SK-N-SH (cell line): ENCODE data around the gene PBX2. TPM values are rescaled to one million over a fixed set of nuclear protein-coding genes. Genes with fewer than 3 reads are reported as not detected.

Source experiments
- CTCF ChIA-PET: fragments of 300-600, 350-600 bp; formaldehyde crosslinking; extraction: SDS; loops from one replicate; lab custom pipeline; 2021; lab: Yijun Ruan, JAX
- POLR2A ChIA-PET: fragments of 350-600 bp; sonication (Branson Sonifier 250); formaldehyde crosslinking; extraction: SDS; loops from one replicate; lab custom pipeline; 2020; ENCODE audit warnings: antibody characterized with exemption, inconsistent platforms; lab: Yijun Ruan, JAX
- DNase-seq: peaks from one replicate; pipeline ENCODE4 v3.0.0; 2012
- H2AFZ ChIP-seq: fragments of 200-600 bp; sonication (generic); 2 replicates; pipeline ENCODE4 v1.8.1; 2016; ENCODE audit warnings: antibody characterized with exemption, mild to moderate bottlenecking, low read depth
- H3F3A ChIP-seq: fragments of 200-600 bp; sonication (generic); replicated peaks from 2 replicates; pipeline ENCODE3; 2016; ENCODE audit warnings: antibody characterized with exemption, mild to moderate bottlenecking; ENCODE audit not compliant: insufficient read depth
- H3K27ac ChIP-seq, 2 experiments: fragments of 200-500 bp in 1 of 2; fragments of 200-600 bp in 1 of 2; sonication (Bioruptor generic) in 1 of 2; sonication (generic), shearing (Covaris generic) in 1 of 2; 2 replicates each; pipeline versions ENCODE4 v1.5.1 to v1.6.1; 2014 to 2016; ENCODE audit warnings: low read depth in 2 of 2, inconsistent platforms in 1 of 2, low read length in 1 of 2, mild to moderate bottlenecking in 1 of 2, mixed read lengths in 1 of 2
- H3K27me3 ChIP-seq: fragments of 200-600 bp; sonication (generic), shearing (Covaris generic); 2 replicates; pipeline ENCODE4 v1.6.1; 2016; ENCODE audit warnings: mixed run types; ENCODE audit not compliant: insufficient read depth
- H3K36me3 ChIP-seq, 2 experiments: fragments of 200-500 bp in 1 of 2; fragments of 200-600 bp in 1 of 2; sonication (Bioruptor generic) in 1 of 2; sonication (generic) in 1 of 2; replicated peaks in 1 of 2; 2 replicates each; pipeline versions ENCODE3 to v1.5.1; 2014 to 2016; ENCODE audit warnings: low read length in 1 of 2, mild to moderate bottlenecking in 1 of 2; ENCODE audit not compliant: insufficient read depth in 2 of 2, control insufficient read depth in 1 of 2
- H3K4me1 ChIP-seq, 2 experiments: fragments of 200-500 bp in 1 of 2; fragments of 200-600 bp in 1 of 2; sonication (Bioruptor generic) in 1 of 2; sonication (generic), shearing (Covaris generic) in 1 of 2; 2 replicates each; pipeline versions ENCODE4 v1.5.1 to v1.6.1; 2014 to 2016; ENCODE audit warnings: low read depth in 1 of 2, low read length in 1 of 2, mixed run types in 1 of 2; ENCODE audit not compliant: insufficient read depth in 2 of 2, control insufficient read depth in 1 of 2
- H3K4me2 ChIP-seq: fragments of 200-600 bp; sonication (generic), shearing (Covaris generic); 2 replicates; pipeline ENCODE4 v1.6.1; 2017; ENCODE audit warnings: mixed run types
- H3K4me3 ChIP-seq, 2 experiments: fragments of 200-500 bp in 1 of 2; fragments of 200-600 bp in 1 of 2; sonication (Bioruptor generic) in 1 of 2; sonication (generic), shearing (Covaris generic) in 1 of 2; 2 replicates each; pipeline versions ENCODE4 v1.5.1 to v1.8.1; 2014 to 2016; ENCODE audit warnings: low read depth in 2 of 2, inconsistent platforms in 1 of 2, low read length in 1 of 2, mild to moderate bottlenecking in 1 of 2, mixed read lengths in 1 of 2, moderate library complexity in 1 of 2
- H3K79me2 ChIP-seq: fragments of 200-600 bp; sonication (generic); 2 replicates; pipeline ENCODE4 v1.8.1; 2017; ENCODE audit warnings: mild to moderate bottlenecking; ENCODE audit not compliant: insufficient read depth
- H3K9ac ChIP-seq: fragments of 200-600 bp; sonication (generic); 2 replicates; pipeline ENCODE4 v1.6.1; 2017; ENCODE audit warnings: mixed run types
- H3K9me2 ChIP-seq: fragments of 200-600 bp; sonication (generic); 2 replicates; pipeline ENCODE4 v1.6.1; 2017; ENCODE audit warnings: mixed run types
- H3K9me3 ChIP-seq: fragments of 200-600 bp; sonication (generic); 2 replicates; pipeline ENCODE4 v1.6.1; 2017; ENCODE audit warnings: mixed run types, mild to moderate bottlenecking, moderate library complexity
- H4K20me1 ChIP-seq: fragments of 200-600 bp; sonication (generic); 2 replicates; pipeline ENCODE4 v1.6.1; 2017; ENCODE audit warnings: mild to moderate bottlenecking, mixed run types; ENCODE audit not compliant: insufficient read depth
- CHD2 ChIP-seq: fragments of 150-350 bp; IDR thresholded peaks from 2 replicates; pipeline ENCODE4 v1.6.1; 2018; ENCODE audit warnings: low read length; ENCODE audit not compliant: partially characterized antibody
- EP300 ChIP-seq, 2 experiments: IDR thresholded peaks; 2 replicates each; pipeline versions ENCODE4 v1.4.0 to v1.6.1; 2012; ENCODE audit warnings: borderline replicate concordance in 1 of 2, low read depth in 1 of 2, low read length in 1 of 2
- EZH2phosphoT487 ChIP-seq: fragments of 200-600 bp; sonication (generic); IDR thresholded peaks from 2 replicates; pipeline ENCODE4 v1.6.1; 2017; ENCODE audit warnings: low read depth, mixed run types, mild to moderate bottlenecking, antibody characterized with exemption, moderate library complexity, borderline replicate concordance
- FOXJ3 ChIP-seq: sonication (generic); formaldehyde crosslinking; IDR thresholded peaks from 2 replicates; pipeline ENCODE4 v1.5.1; 2020; ENCODE audit warnings: mild to moderate bottlenecking, missing genetic modification reagents
- GATA2 ChIP-seq: sonication (generic); formaldehyde crosslinking; IDR thresholded peaks from 2 replicates; pipeline ENCODE4 v1.5.0; 2020; ENCODE audit warnings: mild to moderate bottlenecking, missing genetic modification reagents
- MXI1 ChIP-seq: IDR thresholded peaks from 2 replicates; pipeline ENCODE4 v1.6.1; 2012; ENCODE audit warnings: mild to moderate bottlenecking, low read depth, low read length, improper control_type of control experiment
- POLR2AphosphoS5 ChIP-seq: IDR thresholded peaks from 2 replicates; pipeline ENCODE4 v1.6.1; 2012; ENCODE audit warnings: low read depth, low read length
- RAD21 ChIP-seq: IDR thresholded peaks from 2 replicates; pipeline ENCODE4 v1.6.1; 2012; ENCODE audit warnings: mild to moderate bottlenecking, low read length
- TAF1 ChIP-seq: IDR thresholded peaks from 2 replicates; pipeline ENCODE4 v1.6.1; 2012; ENCODE audit warnings: low read depth, mild to moderate bottlenecking, low read length, moderate library complexity, borderline replicate concordance
- TEAD4 ChIP-seq: IDR thresholded peaks from 2 replicates; pipeline ENCODE4 v1.4.0; 2012; ENCODE audit warnings: mild to moderate bottlenecking, borderline replicate concordance; ENCODE audit not compliant: insufficient read depth
- YY1 ChIP-seq: IDR thresholded peaks from 2 replicates; pipeline ENCODE4 v1.4.0; 2012; ENCODE audit warnings: low read depth, mild to moderate bottlenecking
- ZBTB33 ChIP-seq: IDR thresholded peaks from 2 replicates; pipeline ENCODE4 v1.4.0; 2012; ENCODE audit warnings: low read depth, borderline replicate concordance
- WGBS: methylation state at CpG from one replicate; pipeline ENCODE4 v1.1.6; 2017; ENCODE audit warnings: low lambda C conversion rate; 5-methylcytosine and 5-hydroxymethylcytosine counted together
- polyA plus RNA-seq, 3 experiments: library from polyadenylated mRNA; depleted of rRNA; stranded (reverse); fragments of >200 nt; gene quantifications; 2 replicates each; pipeline ENCODE4 v1.2.3, GENCODE V29; 2012
- TF ChIP-seq, protein P1 (sequence below): IDR thresholded peaks from 2 replicates; pipeline ENCODE4 v1.4.0; 2012; ENCODE audit warnings: low read depth, borderline replicate concordance
- TF ChIP-seq, protein P2 (sequence below): IDR thresholded peaks from 2 replicates; pipeline ENCODE4 v1.4.0; 2012; ENCODE audit warnings: low read depth

Gene PBX2
- polyA plus RNA-seq, 1 of the 3 experiments (the other 2 are of a cell fraction), result 74.5 TPM

DNA sequence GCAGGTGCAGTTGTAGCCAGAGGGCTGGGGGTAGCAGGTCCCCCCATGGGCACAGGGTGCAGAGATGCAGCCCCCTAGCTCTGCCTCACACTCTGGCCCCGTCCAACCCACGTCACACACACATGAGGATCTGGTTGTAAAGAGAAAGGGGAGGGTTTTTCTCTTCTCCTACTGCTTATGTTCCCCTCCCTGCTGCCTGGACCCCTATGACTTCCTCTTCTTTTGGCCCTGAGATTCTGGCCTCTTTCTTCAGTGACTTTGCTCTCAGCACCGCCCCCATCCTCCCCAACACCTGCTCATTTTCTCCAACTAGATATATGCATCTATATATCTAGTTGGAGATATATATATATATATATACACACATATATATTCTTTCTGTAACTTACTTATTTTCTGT, 24.1 kb upstream of the PBX2 start:
- ChIA-PET CTCF (no interaction called here), POLR2A (no interaction called here)
- no peak for DNase-seq
- Histone ChIP-seq H3K79me2 (no peaks in the 10 kb centered on the region), H3K9me2 (no peaks in the 10 kb centered on the region), H3K4me1 (no peaks in the 10 kb centered on the region), H3K9me3 (no peaks in the 10 kb centered on the region), H3F3A (no peaks in the 10 kb centered on the region), H3K27me3 (peaks cover 82% of the 10 kb centered on the region), H3K27ac (no peak overlapping the region), H3K9ac (no peak overlapping the region), H4K20me1 (no peaks in the 10 kb centered on the region), H2AFZ (no peak overlapping the region), H3K36me3 (no peaks in the 10 kb centered on the region), H3K4me2 (no peak overlapping the region), H3K4me3 (no peak overlapping the region)
- TF ChIP-seq EP300 (IDR thresholded peaks at IDR 0.05; ENCODE audit: borderline replicate concordance in 1 of 2, low read depth in 1 of 2, low read length in 1 of 2), result no peak
- 10% methylated on average over 3 of the region's 3 CpGs for WGBS

- Histone ChIP-seq H3F3A (no peaks in the 10 kb centered on the region), H3K4me2 (no peak overlapping the region), H3K4me3 (no peak overlapping the region), H3K79me2 (no peaks in the 10 kb centered on the region)
- CTCF ChIA-PET, result interaction anchor here (0.8 kb wide), 1 partner anchor 14 kb away, joined by 3 read pairs; no protein-coding TSS in a partner anchor
- no peak for DNase-seq
- no peak for TF ChIP-seq POLR2AphosphoS5
- TF ChIP-seq FOXJ3, result no peak
- TF ChIP-seq GATA2, result no peak
- no peak for TF ChIP-seq TAF1
- no peak for TF ChIP-seq RAD21
- TF ChIP-seq CHD2, result no peak
- no peak for TF ChIP-seq ZBTB33
- TF ChIP-seq EZH2phosphoT487, result no peak
- TF ChIP-seq YY1, result no peak
- TF ChIP-seq, protein P1, sequence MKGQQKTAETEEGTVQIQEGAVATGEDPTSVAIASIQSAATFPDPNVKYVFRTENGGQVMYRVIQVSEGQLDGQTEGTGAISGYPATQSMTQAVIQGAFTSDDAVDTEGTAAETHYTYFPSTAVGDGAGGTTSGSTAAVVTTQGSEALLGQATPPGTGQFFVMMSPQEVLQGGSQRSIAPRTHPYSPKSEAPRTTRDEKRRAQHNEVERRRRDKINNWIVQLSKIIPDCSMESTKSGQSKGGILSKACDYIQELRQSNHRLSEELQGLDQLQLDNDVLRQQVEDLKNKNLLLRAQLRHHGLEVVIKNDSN, result no peak
- TF ChIP-seq, protein P2, sequence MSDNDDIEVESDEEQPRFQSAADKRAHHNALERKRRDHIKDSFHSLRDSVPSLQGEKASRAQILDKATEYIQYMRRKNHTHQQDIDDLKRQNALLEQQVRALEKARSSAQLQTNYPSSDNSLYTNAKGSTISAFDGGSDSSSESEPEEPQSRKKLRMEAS, result no peak
- TF ChIP-seq MXI1, result no peak
- TF ChIP-seq TEAD4, result no peak
- TF ChIP-seq, all 33 proteins: peak for 0
- POLR2A ChIA-PET, result no interaction called here
- H3K27ac ChIP-seq, result no peak overlapping the region
- H3K27me3 ChIP-seq, result peaks cover 81% of the 10 kb centered on the region
- no peak overlapping the region for H2AFZ ChIP-seq
- WGBS, result 17% methylated on average over 6 of the region's 6 CpGs
- no peaks in the 10 kb centered on the region for H3K9me3 ChIP-seq
- no peak overlapping the region for H3K9ac ChIP-seq
- H4K20me1 ChIP-seq, result no peaks in the 10 kb centered on the region
- no peaks in the 10 kb centered on the region for H3K4me1 ChIP-seq
- H3K9me2 ChIP-seq, result no peaks in the 10 kb centered on the region
- no peaks in the 10 kb centered on the region for H3K36me3 ChIP-seq
Measured at GRCh38 chr6:32213649-32214048, 23.6 kb upstream of the PBX2 start.
